Esophagus mucosa (tissue), 1 donor: Measurements from ENCODE around the gene GRM5. TPM values are rescaled to one million over a fixed set of nuclear protein-coding genes. Genes with fewer than 3 reads are reported as not detected.
A peak's percentile ranks its signal among the peaks of the same experiment; 100 is the strongest.
"Not testable (repeated sequence)": the region's sequence is repeated elsewhere in the genome, so short reads cannot be mapped to it uniquely, and the experiment has no call there.

Source experiments
- ATAC-seq: fragments of 200-7000 bp; cut with Tn5 transposase; one replicate; pipeline ENCODE4 v1.9.1; 2020
- total RNA-seq: library from RNA; stranded (reverse); gene quantifications from one replicate; pipeline ENCODE4 v1.2.4, GENCODE V29; 2023
- donor health status: DM: yes; HTN: yes; CAD: no.

The GRM5 gene
- total RNA-seq, 1 donor from 2014 or later, result not detected

DNA sequence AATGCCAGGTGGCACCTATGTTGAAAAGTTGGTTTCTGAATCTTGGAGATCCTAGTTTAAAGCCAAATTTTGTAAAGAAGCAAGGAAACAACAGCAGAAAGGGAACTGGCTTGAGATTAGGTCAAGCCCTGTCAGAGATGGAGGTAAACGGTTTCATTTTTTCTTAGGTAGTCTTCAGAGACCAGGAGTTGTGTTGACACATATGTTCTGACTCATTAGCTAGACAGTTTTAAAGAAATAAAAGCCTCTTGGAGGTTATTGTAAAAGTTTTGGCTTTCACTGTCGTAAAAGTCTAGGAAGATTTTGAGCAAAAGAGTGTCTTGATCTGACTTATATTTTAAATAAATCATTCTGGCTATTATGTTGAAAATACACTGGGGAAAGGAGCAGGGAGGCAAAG is 576.8 kb downstream of the GRM5 start:
- ATAC-seq, result no peak

DNA sequence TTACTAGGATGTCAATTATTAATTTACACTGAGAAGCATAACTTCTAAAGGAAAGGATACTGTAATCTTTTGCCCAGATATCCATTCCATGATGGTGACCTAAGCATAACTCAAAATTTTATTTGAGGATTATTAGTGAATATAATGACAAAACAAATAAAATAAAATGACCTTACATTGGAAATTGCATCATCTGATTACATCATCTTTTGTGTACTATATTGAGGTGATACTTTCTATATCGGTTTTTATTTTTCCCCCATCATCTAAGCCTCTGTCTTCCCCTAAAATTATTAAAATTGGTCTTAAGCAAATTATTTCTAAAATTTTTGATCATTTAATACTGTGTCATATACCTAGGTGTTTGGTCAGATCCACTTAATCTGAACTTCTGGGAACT is 578.1 kb downstream of the GRM5 start:
- no peak for ATAC-seq

DNA sequence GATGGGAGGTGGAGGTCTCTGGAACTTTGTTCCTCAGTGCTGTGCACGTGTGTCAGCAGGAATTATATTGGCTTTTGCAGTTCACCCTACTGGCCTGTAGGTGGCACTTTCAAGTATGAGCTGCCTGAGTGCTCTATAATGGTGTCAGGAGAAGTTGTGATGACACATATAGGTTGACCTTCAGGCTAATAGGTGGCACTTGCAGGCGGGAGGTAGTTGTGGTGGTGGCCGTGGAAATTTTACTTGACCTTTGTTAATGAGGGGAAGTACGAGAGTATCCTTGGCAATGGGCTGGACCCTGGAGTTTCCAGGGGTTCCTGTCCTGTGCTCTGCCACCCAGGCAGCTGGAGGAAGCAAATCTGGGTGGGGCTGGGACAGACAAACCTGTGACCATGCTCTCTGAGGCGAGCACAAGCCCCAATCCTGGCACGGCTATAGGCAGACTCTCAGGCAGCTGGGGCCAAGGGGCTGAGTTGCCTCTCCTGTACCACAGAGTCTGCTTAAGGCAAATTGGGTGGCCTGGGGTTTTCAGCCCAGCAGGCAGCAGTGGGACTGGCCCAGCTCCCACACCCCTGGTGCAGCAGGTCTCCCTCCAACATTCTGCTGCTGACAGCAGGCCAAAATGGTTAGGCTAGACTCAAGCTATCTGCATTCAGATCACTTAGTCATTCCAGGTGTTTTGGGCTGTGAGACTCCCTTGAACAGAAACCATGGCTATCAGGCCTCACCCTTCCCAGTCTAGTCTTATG is 580.7 kb downstream of the GRM5 start:
- peak; percentile 87 for ATAC-seq

DNA sequence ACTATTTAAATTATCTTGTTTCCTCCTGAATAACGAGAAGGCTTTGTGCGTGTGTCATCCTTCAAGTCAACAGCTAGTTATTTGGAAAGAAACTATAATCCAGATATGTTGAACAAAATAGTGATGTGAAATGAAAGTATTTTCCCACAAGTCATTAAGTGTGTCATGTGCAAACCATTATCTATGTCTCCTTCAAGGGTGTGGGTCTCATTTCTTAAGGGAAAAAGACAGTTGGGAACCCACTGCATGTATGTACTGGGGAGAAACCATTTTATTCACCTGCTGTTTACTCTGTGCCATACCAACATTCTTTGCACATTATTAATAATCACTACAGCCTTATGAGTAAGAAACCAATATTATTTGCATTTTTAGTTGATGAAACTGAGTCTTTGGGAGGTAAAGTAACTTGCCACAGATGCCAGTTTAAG is 582.9 kb downstream of the GRM5 start:
- no peak for ATAC-seq

DNA sequence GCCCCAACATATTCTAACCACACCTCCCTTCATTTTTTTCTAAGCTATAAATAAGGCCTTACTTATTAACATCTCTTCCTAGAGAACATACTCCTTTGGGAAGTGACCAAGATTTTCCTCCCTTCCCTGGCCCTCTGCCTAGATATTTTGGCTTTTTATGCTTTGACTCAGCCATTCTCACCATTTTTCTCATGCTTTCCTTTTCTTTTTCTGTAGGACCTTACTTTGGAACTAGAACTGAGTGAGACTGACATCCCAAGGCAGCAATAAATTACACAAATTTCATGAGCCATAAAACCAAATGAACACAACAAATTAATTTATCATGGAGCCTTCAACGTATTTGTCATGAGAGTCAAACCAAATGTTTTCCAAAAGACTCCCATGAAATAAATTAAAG is 585.6 kb downstream of the GRM5 start:
- no peak for ATAC-seq

DNA sequence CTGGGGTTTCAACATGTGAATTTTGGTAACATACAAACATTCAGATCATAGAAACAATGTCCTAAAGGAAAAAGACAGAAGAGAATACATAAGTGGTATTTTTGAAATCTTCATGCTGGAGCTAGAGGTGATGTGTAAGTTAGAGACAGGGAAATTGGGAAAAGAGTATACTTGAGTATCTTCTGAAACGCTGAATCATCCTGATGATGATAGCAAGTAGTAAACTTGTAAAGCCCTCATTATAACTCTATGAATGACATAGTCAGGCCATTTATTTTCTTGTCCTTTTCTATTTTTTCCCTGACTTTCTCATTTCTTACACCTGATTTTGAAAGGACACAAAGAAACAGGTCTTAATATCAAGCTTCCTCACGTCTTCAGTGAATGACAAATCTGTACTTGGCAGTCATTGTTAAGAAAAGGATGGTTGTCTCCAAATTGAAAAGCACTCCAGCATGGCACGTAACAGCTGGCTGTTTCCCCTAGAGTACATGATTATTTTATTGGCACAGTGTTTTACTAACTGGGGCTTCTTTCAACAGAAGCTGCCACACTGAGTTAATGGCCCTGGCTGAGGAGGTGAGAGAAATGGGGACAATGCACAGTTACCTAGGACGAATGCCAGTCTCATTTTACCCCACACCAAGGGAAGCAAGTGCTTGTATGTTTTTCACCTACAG is 587.5 kb downstream of the GRM5 start:
- ATAC-seq, result no peak

DNA sequence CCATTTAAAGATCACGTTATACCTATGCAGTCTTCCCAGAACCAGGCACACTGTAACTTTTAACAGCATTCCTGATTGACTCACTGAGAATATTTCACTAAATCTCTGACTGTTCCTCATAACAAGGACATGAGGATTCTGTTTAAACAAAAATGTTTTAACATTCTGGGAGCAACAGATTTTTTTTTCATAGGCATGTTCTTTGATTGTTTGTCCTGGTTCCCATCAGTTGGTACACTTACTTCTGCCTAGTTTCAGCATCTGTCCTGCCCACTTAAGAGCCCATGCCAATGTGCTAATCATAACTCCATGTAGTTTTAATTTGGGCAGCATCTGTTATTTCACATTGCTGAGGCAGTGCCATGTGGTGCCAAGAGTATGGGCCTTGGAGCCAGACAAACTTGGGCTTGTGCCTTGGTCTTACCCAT is 589.8 kb downstream of the GRM5 start:
- ATAC-seq, result no peak

DNA sequence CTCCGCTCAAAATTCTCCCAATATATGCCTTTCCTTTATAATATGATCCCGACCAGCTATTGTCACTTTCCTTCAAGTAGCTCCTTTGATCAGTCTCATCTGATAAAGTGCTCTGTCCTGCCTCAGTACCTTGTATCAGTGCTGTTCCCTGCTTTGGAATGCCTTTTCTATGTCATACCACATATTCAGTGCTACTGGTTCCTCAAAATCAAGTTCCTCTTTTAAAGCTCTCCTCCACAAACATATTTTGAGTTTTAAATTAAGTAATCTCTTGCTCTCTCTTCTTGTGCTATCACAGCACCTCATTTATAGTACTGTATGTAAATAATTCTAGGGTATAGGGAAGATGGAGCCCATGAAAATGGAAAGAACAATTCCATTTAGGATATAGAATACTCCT is 591.1 kb downstream of the GRM5 start:
- ATAC-seq, result no peak

DNA sequence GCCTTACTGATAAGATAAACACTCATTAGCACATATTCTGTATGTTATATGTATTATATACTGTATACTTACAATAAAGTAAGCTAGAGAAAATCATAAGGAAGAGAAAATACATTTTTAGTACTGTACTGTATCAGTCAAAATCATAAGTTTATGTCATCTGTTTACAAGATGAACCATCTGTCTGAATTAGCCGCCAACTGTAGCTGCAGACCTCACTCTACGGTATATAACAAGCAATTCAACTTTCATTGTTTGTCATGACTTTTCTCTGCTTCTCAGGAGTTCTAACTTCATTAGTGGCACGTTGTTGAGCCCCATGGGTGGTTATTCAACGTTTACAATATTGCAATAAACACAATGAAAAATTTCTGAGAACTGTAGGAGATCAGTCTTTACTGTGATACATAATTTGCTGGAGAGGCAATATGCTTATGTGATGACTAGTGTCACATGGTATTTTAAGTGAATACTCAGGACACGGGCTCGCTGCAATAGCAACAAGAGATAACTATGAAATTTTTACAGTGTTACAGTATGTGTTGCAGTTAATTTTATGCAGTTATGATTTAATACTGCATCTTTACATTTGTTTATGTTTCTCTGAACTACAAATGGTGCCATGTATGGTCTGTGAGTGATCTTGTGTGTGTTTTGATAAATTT is 596.1 kb downstream of the GRM5 start:
- no peak for ATAC-seq

DNA sequence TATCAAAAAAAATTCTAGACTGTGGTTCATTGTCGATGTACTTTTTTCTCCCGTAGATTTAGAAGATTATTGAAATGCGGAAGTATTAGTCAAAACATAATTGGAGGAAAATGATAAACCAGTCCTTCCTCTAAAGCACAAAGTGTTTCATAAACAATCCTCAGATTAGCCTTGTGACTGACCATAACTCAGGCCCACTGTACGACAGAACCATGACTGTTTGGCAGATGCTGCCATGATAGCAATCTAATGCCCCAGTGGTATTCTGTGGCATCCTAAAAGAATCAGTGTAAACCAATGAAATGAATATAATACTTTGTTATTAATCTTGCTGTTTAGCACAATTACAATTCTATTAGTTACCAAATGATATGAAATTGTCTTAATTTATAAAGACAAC is 601.3 kb downstream of the GRM5 start:
- no peak for ATAC-seq

DNA sequence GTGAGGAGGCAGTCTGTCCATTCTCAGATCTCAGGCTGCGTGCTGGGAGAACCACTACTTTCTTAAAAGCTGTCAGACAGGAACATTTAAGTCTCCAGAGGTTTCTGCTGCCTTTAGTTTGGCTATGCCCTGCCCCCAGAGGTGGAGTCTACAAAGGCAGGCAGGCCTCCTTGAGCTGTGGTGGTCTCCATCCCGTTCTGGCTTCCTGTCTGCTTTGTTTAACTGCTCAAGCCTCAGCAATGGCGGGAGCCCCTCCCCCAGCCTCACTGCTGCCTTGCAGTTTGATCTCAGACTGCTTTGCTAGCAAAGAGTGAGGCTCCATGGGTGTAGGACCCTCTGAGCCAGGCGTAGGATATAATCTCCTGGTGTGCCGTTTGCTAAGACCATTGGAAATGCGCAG is 602.5 kb downstream of the GRM5 start:
- not testable (repeated sequence) for ATAC-seq

DNA sequence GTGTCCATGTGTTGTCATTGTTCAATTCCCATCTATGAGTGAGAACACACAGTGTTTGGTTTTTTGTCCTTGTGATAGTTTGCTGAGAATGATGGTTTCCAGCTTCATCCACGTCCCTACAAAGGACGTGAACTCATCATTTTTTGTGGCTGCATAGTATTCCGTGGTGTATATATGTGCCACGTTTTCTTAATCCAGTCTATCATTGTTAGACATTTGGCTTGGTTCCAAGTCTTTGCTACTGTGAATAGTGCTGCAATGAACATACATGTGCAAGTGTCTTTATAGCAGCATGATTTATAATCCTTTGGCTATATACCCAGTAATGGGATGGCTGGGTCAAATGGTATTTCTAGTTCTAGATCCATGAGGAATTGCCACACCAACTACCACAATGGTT is 607.7 kb downstream of the GRM5 start:
- ATAC-seq, result not testable (repeated sequence)

DNA sequence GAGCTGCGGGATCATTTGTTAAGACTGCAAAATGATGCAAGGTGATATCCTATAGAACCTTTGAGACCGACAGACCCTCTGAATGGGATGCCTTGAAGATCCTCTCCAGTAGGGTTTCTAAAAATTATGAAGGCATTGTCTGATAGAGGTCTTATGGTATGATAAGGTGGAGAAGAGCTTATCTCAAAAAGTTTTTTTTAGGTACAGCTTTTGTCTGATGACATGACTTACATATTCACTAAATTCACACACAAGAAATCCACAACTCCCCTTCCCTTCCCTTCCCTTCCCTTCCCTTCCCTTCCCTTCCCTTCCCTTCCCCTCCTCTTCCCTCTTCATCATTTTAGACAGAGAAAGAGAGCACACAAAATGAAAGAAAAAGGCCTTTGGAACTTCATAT is 609.8 kb downstream of the GRM5 start:
- no peak for ATAC-seq

DNA sequence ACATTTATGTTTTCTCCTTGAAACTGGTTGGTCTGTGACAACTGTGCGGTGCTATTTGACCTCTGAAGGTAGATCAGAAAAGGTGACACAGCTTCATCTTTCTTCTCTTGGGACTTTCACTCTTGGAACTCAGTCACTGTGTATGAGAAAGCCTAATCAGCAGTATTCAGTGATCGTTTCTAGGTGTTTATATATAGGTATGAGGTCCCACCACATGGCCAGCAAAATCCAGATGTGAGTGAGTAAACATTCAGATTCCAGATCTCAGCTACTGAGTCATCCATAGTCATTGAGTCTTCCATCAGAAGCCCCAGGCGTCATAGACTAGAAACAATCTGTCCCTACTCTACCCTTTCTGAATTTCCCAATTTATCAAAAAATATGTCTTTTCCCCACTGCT is 610.9 kb downstream of the GRM5 start:
- ATAC-seq, result no peak

Other genes with a start within 250 kb of the GRM5 start
- gene TYR, start 111.9 kb upstream of the GRM5 start, total RNA-seq, result not detected